GM18868 (cell line): Measurements from ENCODE around the gene PCDH9.

Experiments
- ATAC-seq: cut with Tn5 transposase; IDR thresholded peaks from one replicate; pipeline ENCODE4 v1.9.1; 2021; ENCODE audit warnings: mild to moderate bottlenecking, moderate library complexity; ENCODE audit not compliant: unreplicated experiment

PCDH9 gene

DNA sequence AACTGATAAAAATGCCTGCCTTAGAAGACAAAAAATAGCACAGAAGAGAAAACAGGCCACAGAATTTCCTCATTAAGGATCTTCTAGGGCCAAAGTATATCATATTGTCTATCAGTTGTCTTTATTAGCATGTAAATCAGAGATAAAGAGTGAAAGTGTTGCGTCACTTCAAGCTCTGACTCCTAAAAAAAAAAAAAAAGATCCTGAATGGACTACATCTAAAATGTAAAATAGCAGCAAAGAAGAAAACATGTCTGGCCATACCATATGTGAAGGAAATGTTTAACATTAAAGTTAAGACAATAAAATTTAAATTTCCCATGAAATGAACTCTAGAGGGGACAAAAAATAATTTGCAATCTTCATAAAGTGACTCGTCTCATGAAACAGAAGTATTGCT, 237.4 kb downstream of the PCDH9 start:
- ATAC-seq, result no peak

DNA sequence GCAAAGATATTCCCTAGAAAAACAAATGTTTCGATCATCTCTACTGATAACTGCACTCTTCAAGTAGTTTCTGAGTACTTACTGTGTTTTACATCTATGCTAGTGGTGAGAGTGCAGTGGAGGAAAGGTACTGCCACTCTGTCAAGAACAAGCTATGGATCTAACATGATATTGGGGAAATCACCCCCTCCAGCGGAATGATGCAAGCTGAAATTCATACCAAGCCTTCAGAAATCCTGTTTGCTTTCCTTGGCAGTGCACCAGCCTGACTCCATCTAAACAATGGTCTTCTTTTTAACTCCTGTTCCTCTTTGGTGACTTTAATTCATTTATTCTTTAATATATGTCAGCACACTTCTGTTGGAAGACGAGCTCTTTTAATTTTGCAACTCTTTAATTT, 238.0 kb downstream of the PCDH9 start:
- no peak for ATAC-seq

GRCh38 chr13:66984241-66984640, 245.9 kb downstream of the PCDH9 start:
- ATAC-seq, result no peak

GRCh38 chr13:66981912-66982311, 248.2 kb downstream of the PCDH9 start:
- no peak for ATAC-seq

- no peak for ATAC-seq
Observed at GRCh38 chr13:66977161-66977560, 253.0 kb downstream of the PCDH9 start.

DNA sequence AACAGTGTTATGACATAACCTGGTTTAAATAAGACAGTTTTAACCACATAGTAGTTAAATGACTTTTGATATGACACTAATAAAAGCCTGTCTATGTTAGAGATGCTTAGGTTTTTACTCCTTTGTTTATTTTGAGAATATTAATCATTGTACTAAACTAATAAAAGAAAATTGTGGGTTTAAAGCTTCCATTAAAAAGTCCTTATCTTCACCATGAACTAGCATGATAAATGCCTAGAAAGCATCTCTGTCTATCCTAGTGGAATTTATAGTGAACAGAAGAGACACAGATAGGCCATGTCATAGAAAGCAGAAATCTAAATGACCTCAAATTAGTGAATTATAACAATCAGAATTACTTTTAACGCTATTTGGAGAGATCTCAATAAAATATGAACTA, 255.2 kb downstream of the PCDH9 start:
- ATAC-seq, result no peak

GRCh38 chr13:66974174-66974573, 256.0 kb downstream of the PCDH9 start:
- no peak for ATAC-seq

DNA sequence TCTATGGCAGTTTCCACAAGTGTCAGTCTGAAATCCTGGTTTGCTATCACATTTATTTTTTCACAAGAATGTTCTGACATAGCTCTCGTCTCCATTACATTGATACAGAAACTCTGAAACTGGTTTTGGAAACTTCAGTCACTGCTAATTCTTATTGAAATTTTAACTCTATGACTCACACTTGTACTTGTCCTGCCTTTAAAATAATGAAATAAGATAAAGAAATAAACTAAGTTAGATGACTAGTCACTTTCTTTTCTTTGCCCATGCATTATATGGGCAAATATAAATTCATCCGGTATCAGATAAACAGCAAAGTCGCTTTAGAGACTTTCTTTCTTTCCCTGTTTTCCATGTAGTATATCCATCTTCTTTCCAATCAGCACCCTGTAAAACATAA, 257.5 kb downstream of the PCDH9 start:
- ATAC-seq, result no peak

GRCh38 chr13:66971004-66971403, 259.1 kb downstream of the PCDH9 start:
- no peak for ATAC-seq

DNA sequence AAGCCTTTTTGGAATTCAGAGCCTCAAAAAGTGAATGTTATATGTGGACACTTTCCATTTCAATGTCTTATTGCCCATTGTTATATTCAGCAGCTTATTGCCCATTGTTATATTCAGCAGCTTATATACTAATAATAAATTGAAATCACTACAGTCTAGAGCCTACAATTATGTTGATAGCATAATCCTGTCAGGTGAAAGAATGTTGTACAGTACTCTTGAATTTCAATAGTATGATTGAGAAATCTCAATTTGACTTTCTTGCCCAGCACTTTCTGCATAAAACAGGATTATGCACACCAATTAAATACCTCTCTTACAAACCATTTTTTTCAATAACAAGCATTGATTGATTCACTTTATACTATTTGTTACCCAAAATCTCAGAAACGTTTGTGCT, 260.8 kb downstream of the PCDH9 start:
- no peak for ATAC-seq

- ATAC-seq, result no peak
Observed at GRCh38 chr13:66967811-66968597, 262.1 kb downstream of the PCDH9 start.

DNA sequence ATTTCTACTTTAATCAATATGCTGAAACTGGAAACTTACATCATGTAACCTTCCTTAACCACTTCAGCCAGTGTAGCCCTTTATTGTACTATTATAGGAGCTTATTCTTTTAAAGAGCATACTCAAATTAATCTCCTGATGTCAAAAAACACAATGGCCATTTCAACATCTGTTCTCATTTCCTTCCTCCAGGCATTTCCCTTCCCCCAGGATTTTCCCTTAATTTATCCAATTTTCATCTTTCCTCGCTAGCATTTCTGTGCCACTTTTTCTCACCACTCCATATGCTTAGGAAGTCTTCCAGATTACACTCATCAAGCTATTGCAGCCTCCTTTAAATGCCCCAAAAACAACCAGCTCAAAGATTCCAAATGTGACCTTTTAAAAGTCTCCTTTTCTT, 265.0 kb downstream of the PCDH9 start:
- no peak for ATAC-seq

DNA sequence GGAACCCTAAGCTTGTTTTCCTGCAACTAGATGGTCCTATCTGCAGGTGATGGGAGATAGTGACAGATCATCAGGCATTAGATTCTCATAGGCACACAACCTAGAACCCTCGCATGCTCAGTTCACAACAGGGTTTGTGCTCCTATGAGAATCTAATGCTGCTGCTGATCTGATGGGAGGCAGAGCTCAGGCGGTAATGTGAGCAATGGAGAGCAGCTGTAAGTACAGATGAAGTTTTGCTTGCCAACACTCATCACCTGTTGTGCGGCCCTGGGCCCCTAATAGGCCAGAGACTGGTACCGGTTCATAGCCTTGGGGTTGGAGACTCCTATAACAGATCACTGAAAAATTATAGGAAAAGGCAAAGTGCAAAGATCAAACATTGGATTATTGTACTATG, 267.2 kb downstream of the PCDH9 start:
- no peak for ATAC-seq

- ATAC-seq, result no peak
Observed at GRCh38 chr13:66958611-66959010, 271.5 kb downstream of the PCDH9 start.

GRCh38 chr13:66952507-66952906, 277.6 kb downstream of the PCDH9 start:
- ATAC-seq, result no peak

GRCh38 chr13:66951426-66951825, 278.7 kb downstream of the PCDH9 start:
- no peak for ATAC-seq

DNA sequence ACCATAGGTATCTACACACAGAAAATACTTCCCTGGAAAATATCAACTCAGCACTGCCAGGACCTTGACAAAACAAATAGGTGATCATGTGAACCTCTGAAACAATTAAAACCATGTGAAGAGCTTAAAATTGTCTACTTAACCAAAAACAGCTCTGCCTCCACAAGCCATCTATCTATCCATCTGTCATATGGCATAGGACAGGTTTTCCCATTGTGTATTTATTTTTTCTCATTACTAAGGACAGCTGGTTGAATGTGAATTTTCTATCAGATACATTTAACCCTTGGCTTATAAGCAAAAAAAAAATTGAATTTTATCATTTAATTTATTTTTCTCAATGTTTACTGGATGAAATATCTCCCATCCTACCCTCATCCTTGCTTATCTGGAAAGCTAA, 279.5 kb downstream of the PCDH9 start:
- no peak for ATAC-seq

- ATAC-seq, result no peak
Observed at GRCh38 chr13:66948910-66949309, 281.2 kb downstream of the PCDH9 start.

DNA sequence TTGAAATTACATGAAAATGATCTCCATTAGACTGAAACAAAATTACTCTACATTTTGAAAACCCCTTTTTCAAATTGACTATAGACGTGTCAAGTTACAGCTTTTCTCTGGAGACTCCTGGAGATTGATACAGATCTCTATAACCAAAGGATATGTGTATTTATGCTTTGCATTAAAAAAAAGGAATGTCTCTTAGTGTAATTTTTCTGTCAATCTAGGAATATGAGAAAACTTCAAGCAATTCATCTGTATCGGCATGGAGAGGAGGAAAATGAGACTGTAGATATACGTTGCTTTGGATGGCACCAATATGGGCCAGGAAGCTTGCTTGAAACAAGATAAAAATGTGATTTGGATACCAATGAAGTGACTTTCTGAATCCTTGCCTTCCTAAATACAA, 286.6 kb downstream of the PCDH9 start:
- no peak for ATAC-seq

DNA sequence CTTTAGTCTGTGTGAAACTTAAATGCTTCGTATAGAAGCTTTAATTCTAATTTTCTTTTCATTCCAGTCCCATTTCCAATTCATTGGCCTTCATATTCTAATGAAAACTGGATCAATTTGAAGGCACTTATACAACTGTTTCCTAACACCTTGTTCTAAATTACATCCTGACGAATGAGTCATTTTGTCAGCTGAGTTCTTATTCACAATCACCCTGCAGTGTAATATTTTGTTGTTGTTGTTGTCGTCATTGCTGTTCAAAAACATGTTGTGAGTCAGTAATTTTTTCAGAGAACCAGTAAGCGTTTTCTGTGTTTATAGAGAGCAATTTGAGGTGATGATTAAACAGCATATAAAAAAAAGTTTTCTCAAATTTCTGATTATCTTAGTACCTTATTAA, 290.0 kb downstream of the PCDH9 start:
- ATAC-seq, result no peak

DNA sequence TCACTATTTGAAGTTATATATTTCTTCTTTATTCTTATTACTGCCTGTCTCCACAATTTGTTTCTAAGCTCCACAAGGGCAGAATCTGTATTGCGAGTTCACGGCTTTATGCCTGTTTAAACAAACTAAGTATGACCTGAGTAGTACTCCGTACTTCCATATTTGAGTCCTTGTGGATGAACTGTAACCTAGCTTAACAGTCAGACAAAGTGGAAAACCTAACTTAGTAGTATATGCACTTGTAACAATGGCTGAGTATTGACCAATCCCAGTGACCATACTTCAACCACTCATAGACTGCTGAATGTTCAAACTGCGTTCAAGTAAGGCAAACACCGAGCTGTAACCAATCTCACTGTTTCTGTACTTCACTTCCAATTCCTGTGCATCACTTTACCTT, 292.7 kb downstream of the PCDH9 start:
- no peak for ATAC-seq

DNA sequence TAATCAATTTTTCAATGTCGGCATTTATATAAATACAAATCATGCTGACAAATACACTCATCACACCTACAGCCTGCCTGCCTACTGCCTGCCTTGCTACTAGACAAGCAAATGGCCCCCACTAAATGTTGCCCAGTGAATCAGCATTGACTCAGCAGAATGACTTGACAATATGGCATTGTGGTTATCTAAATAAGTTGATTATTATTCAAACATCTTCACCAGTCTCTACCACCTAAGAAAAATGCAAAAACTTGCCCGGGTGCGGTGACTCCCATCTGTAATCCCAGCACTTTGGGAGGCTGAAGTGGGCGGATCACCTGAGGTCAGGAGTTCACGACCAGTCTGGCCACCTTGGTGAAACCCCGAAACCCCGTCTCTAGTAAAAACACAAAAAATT, 296.1 kb downstream of the PCDH9 start:
- ATAC-seq, result no peak

DNA sequence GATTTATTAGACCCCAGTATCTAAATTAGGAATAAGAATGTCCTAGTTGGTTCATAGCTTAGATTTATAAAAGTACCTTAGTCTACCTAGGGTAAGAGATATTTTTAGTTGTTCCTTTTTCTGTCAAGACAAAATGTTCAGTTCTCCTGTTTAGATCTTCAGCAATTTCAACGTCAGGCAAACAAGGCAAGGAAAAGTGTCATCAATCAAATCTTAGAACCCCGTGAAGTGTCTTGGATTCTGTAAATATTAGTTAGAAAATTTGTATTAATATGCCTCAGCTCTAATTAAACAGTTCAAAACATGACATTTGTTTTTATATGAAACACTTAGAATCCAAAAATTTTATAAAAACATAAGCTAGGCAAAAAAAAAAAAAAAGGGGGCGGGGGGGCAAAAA, 296.6 kb downstream of the PCDH9 start:
- ATAC-seq, result no peak
